ENCODE data around the gene P2RX6.
"Not testable (repeated sequence)": the region's sequence is repeated elsewhere in the genome, so short reads cannot be mapped to it uniquely, and the experiment has no call there.

The P2RX6 gene

DNA sequence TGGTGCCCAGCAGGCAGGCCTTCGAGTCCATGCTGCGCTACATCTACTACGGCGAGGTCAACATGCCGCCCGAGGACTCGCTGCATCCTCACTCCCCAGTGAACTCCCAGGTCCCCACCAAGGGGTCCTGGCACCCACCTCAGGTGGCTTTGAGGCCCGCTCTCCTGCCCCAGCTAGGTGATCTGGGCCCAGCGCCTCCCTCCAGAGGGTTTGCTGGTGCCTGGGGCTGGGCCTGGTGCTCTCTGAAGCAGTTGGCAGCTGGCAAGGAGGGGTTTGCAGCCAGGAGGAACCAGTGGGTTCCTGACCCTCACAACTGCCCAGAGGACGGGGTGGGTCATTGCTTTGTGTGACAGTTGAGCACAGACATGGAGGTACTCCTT lies 18.9 kb upstream of the P2RX6 start:
- ATAC-seq (ENCODE audit: low read depth) (no peak), DNase-seq (ENCODE audit: low spot score in 2 of 2) (no peak)
- Mint-ChIP-seq H3K4me1 (peaks cover under 1% of the 10 kb centered on the region), H3K4me3 (no peak overlapping the region), H3K27me3 (no peaks in the 10 kb centered on the region), H3K36me3 (peaks cover 2% of the 10 kb centered on the region), H3K27ac (no peak overlapping the region), H3K9me3 (no peaks in the 10 kb centered on the region)

DNA sequence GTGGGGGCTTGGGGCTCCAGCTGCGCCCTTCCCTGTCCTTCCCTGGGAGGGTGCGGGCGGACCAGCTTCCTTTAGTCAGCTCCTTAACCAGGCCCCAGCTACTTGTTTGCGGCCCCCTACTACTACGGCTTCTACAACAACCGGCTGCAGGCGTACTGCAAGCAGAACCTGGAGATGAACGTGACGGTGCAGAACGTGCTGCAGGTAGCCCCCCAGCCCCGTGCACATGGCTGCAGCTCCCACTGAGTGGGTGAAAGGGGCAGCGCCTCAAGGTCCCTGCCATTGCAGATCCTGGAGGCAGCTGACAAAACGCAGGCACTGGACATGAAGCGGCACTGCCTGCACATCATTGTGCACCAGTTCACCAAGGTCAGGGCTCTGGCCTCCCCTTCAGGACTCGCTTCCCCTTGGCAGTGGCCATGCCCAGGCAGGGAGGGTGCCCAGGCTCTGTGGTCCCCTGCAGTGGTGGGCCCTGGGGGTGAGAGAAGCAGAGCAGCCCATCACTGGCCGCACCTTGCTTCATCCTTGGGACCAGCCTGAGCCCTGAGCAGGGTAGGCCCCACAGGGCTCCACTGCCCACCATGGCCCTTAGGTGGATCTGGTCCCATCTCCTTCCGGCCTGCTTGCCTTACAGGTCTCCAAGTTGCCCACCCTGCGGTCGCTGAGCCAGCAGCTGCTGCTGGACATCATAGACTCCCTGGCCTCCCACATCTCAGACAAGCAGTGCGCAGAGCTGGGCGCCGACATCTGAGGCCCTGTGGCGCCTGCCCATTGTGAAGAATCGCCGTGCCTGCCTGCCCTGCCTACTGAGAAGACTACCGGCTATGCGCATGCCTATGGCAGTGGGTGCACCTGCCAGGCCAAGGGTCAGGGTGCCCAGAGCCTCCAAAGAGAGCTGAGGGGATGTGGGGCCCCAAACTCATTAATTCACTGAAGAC lies 18.1 kb upstream of the P2RX6 start:
- H3K9me3 Mint-ChIP-seq: no peaks in the 10 kb centered on the region
- peaks cover 4% of the 10 kb centered on the region for H3K36me3 Mint-ChIP-seq
- H3K27ac Mint-ChIP-seq: no peak overlapping the region
- peaks cover 6% of the 10 kb centered on the region for H3K4me1 Mint-ChIP-seq
- no peak overlapping the region for H3K4me3 Mint-ChIP-seq
- ATAC-seq (ENCODE audit: low read depth) (no peak), DNase-seq (ENCODE audit: low spot score in 2 of 2) (no peak)
- H3K27me3 Mint-ChIP-seq: no peaks in the 10 kb centered on the region

DNA sequence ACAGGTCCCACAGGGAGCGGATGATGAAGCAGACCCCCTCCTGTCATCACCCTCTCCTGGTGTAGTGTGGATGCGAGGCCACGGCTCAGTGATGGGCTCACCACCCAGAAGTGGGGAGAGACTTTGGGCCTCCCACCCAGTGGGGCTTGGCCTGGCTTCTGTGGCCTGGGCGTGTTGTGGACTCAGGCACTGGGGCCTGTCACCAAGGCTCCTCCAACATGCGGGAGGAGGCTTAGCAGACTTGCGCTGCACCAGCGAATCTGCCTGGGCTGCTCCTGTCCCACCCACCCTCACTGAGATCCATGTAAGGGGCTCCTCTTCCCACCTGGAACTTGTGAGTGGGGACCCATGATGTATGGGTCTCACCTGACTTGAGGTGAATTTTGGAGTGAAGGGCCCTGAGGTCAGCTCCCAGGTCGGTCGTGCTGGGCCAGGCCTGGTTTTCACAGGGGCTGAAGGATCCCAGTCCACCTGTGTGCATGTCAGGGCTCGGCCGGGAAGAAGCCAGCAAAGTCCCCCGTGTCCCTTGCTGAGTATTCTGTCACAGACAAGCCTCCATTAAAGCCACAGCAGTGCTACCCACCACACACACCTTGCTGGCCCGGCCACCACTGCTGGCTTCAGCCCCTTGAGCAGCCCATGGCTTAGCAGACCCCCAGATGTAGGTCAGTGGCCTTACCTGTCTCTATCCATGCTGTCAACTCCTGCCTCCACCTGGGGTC lies 17.3 kb upstream of the P2RX6 start:
- DNase-seq (ENCODE audit: low spot score in 2 of 2) (no peak), ATAC-seq (ENCODE audit: low read depth) (no peak)
- Mint-ChIP-seq H3K9me3 (no peaks in the 10 kb centered on the region), H3K4me3 (no peak overlapping the region), H3K27ac (no peak overlapping the region), H3K4me1 (peaks cover 7% of the 10 kb centered on the region), H3K27me3 (no peaks in the 10 kb centered on the region), H3K36me3 (peaks cover 2% of the 10 kb centered on the region)

DNA sequence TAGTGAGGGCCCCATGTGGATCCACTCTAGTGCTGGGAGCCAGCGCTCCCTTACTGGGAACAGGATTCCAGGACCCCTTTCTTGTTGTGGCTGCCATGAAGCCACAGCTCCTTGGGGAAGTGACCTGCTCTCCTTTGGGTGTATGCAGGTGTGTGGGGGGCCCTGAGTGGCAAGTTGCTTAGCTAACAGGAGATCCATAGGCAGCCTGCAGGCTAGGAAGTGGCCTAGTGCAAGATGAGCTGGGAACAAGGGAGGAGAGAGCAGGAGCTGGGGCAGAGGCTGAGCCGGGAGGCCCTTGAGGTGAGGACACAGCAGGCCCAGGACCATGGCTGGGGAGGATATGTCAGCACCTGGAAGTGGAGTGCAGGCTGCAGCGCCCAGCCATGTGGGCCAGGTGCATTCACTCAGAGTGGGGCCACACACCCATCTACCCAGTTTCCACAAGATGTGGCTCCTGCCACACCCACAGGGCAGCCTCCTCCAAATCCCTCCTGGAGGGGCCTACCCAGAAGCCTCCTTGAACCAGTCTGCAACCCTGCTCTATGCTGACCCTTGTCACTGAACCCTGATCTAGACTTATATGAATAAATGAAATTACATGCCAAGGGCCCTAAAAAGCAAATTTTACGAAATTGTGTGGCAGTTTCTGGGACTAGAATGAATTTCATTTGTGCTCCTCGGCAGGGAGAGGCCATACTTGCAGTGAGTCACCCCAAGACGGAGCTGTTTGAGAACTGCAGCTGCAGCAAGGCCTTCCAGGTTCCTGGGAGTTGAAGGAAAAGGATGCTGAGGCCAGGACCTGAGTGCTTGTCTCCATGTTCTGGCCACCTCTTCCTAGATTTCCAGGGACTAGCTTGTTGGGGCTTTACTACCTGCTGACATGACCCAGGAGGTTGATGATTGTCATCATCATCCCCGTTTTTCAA lies 16.3 kb upstream of the P2RX6 start:
- no peaks in the 10 kb centered on the region for H3K27me3 Mint-ChIP-seq
- H3K27ac Mint-ChIP-seq: no peak overlapping the region
- peaks cover 13% of the 10 kb centered on the region for H3K4me1 Mint-ChIP-seq
- H3K36me3 Mint-ChIP-seq: peaks cover 2% of the 10 kb centered on the region
- no peak overlapping the region for H3K4me3 Mint-ChIP-seq
- DNase-seq (ENCODE audit: low spot score in 2 of 2): no peak
- ATAC-seq (ENCODE audit: low read depth): no peak
- no peaks in the 10 kb centered on the region for H3K9me3 Mint-ChIP-seq

DNA sequence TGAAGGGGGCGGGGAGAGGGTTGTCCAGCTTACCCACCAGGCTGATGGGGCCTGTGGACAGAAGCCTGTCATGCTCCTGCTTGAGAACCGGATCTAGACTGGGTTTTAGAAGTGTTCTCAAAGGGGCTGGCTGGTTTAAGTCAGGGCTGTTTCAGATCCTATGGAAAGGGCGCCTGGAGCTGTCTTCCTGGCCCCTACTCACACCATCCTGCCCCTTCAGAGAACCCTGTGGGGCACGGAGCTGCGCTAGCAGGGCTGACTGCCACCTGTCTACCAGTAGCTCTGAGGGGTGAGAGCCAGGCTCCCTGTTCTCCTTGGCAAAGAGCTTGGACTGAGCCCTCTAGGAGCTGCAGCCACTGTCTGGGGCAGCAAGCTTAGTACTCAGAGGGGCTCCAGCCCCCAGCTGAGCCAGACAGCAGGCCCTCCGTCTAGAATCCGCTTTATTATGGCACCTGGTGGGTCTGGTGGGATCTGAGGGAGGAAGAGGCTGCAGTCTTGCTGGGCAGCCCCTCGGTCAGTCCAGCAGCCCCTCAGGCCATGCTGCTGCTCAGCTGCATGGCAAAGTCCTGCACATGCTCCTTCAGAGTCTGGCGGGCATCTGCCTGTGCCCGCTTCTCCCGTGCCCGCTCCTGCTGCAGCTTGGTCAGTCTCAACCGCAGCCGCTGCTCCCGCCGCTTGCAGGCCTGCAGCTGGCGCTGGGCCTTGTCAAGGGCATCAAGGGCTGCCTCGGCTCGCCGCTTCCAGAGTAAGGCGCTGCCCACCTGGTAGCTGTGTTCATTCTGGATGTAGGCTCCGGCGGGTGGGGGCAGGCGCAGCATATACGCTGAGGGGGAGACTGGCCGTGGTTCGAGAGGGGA lies 15.4 kb upstream of the P2RX6 start:
- Mint-ChIP-seq H3K27me3 (no peaks in the 10 kb centered on the region), H3K9me3 (no peaks in the 10 kb centered on the region), H3K4me3 (peak overlapping the region; percentile 37), H3K36me3 (peaks cover 2% of the 10 kb centered on the region), H3K27ac (peak overlapping the region; percentile 88), H3K4me1 (peaks cover 13% of the 10 kb centered on the region)
- ATAC-seq (ENCODE audit: low read depth) (no peak), DNase-seq (ENCODE audit: low spot score in 2 of 2) (no peak)

DNA sequence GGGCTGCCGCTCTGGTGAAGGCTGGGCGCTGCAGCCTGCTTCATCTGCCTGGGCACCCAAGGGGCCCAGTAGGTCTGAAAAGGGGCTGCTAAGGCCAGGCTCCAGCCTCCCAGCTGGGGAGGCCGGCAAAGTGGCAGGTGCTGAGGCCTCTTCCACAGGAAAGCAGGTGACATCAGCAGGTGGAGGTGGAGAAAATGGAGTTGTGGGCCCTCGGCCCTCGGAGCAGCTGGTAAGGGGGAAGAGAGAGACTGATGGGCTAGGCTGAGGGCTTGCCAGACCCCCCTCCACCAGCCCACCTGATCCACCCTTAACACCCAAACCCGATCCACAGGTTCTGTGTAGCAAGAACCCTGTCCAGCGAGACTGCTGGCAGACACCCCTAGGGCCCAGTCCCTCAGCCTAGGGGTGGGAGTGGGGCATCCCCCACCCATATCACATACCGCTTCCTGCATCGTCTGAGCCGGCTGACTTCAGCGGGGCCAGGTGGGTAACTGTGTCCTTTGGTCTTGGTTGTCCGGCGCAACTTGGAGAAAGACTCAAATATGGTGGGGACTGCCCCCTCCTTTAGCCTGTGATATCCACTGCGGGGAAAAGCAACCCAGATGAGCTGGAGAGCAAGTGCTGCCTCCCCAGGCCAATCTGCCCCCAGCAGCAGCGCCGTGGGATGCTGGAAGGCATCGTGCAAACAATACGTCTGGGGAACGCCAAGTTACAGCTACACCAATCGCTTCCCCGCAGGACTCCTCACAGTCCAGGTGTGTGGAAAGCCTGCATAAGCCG lies 14.6 kb upstream of the P2RX6 start:
- Mint-ChIP-seq H3K27ac (peak overlapping the region; percentile 98), H3K36me3 (peaks cover 2% of the 10 kb centered on the region), H3K4me3 (peak overlapping the region; percentile 86), H3K4me1 (peaks cover 13% of the 10 kb centered on the region), H3K27me3 (no peaks in the 10 kb centered on the region), H3K9me3 (no peaks in the 10 kb centered on the region)
- ATAC-seq (ENCODE audit: low read depth): no peak
- DNase-seq (ENCODE audit: low spot score in 2 of 2): no peak

DNA sequence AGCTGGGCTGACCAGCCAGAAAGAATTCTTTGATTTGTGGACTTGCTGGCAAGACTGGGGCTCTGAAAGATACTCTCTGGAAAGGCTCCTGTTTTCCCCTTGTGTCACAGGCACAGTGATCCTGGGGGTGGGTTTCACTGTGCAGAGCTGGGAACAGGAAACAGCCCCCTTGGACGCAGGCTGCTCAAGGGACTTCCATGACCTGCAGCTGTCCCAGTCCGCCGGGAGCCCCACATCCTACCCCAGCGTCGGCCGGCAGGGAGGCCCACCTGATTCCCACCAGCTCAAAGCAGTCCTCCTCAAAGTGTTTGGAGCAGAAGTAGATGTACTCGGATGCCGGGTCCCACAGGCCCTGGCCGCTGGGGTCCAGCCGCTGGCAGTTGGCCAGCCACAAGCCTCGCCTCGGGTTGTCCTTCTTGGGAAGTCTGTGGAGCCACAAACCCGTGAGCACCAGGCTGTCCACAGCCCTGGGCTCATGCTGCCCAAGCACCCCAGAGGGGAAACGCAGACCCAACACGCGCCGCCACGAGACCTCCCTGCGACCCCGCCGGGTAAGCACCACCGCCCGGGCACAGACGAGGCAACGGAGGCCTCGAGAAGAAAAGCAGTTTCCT lies 13.9 kb upstream of the P2RX6 start:
- H3K4me3 Mint-ChIP-seq: peak overlapping the region; percentile 86
- no peaks in the 10 kb centered on the region for H3K9me3 Mint-ChIP-seq
- no peak for DNase-seq (ENCODE audit: low spot score in 2 of 2)
- peaks cover 13% of the 10 kb centered on the region for H3K4me1 Mint-ChIP-seq
- H3K27me3 Mint-ChIP-seq: no peaks in the 10 kb centered on the region
- peaks cover 2% of the 10 kb centered on the region for H3K36me3 Mint-ChIP-seq
- ATAC-seq (ENCODE audit: low read depth): no peak
- peak overlapping the region; percentile 98 for H3K27ac Mint-ChIP-seq

DNA sequence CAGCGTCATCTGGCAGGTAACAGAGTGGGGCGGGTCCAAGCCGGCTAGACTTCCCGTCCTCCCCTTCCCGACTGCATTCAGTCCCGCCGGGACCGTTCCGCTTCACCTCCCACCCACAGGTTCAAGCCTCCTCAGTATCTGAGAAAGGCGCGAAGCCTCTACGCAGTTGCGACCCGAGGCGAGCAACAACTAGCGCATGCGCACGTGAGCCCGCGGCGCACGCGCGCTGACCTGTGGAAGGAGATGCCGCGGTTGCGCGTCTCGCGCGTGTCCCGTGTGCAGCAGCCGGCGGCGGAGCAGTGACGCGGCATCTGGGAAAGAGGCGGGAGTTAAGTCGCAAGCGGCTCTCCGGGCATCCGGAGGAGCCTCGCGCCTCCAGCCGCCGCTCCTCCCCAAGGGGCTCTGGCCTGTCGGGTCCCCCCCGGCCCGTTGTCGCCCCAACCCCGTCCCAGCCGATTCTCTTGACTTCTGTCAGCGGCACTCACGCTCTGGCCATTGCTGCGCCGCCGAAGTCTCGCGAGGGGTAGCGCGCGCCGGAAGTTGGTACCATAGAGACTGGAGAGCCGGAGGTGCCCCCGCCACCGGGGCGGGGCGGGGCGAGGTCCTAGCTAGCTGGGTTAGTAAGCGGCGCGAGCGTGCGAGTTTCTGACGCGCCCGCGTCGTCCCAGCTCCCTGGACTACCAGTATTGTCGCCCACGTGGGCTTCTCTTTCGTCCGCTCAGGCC lies 13.2 kb upstream of the P2RX6 start, which contains the start of gene THAP7:
Gene THAP7 (minus strand): TSS at position 518 of the 725 bp plus-strand sequence. CDS start 207 bp downstream, at position 311.
- Mint-ChIP-seq H3K9me3 (no peaks in the 10 kb centered on the region), H3K4me3 (peak within 1 kb of the TSS; percentile 86), H3K27ac (peak within 1 kb of the TSS; percentile 98), H3K27me3 (no peaks in the 10 kb centered on the region), H3K36me3 (peaks cover 2% of the 10 kb centered on the region), H3K4me1 (peaks cover 13% of the 10 kb centered on the region)
- peak; percentile 89 for ATAC-seq (ENCODE audit: low read depth)
- peak; percentile 95 to 96 for DNase-seq (ENCODE audit: low spot score in 2 of 2)

DNA sequence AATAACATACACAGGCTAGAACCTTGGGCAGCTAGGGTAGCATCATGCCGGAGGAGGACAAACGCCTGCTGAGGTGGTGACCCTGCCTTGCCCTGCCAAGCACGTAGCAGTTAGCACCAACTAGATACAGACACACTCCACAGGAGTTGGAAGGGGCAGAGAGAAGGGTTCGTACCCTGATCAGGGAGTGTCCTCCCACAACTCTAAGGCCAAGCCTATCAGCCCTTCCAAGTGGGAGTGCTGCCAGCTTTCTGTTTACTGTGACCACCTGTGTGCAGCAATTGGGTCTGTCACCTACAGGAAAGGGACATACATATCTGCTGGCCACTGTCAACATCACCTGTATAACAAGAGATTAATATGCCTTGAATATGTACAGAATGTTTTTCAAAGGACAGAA lies 11.2 kb upstream of the P2RX6 start:
- DNase-seq (ENCODE audit: low spot score in 2 of 2) (no peak), ATAC-seq (ENCODE audit: low read depth) (no peak)
- Mint-ChIP-seq H3K9me3 (no peaks in the 10 kb centered on the region), H3K27ac (no peak overlapping the region), H3K4me3 (no peak overlapping the region), H3K4me1 (peaks cover 13% of the 10 kb centered on the region), H3K27me3 (no peaks in the 10 kb centered on the region), H3K36me3 (peaks cover 2% of the 10 kb centered on the region)

DNA sequence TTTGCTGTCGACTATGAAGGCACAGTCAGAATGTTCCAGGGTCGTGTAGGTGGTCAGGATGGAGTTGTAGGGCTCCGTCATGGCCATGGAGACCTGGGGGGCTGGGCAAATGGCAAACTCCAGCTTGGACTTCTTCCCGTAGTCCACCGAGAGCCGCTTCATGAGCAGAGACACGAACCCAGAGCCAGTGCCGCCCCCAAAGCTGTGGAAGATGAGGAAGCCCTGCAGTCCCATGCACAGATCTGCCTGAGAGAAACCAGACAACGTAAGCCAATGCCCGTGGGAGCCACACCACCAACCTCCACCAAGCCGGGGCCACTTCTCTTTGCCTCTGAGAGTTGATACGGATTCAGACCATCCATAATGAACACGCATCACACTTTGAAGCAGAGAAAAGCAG lies 5.8 kb upstream of the P2RX6 start:
- H3K4me1 Mint-ChIP-seq; DNase-seq (ENCODE audit: low spot score in 2 of 2); H3K36me3 Mint-ChIP-seq; H3K4me3 Mint-ChIP-seq; ATAC-seq (ENCODE audit: low read depth); H3K27me3 Mint-ChIP-seq; H3K9me3 Mint-ChIP-seq: not testable (repeated sequence)
- peak overlapping the region; percentile 23 for H3K27ac Mint-ChIP-seq

DNA sequence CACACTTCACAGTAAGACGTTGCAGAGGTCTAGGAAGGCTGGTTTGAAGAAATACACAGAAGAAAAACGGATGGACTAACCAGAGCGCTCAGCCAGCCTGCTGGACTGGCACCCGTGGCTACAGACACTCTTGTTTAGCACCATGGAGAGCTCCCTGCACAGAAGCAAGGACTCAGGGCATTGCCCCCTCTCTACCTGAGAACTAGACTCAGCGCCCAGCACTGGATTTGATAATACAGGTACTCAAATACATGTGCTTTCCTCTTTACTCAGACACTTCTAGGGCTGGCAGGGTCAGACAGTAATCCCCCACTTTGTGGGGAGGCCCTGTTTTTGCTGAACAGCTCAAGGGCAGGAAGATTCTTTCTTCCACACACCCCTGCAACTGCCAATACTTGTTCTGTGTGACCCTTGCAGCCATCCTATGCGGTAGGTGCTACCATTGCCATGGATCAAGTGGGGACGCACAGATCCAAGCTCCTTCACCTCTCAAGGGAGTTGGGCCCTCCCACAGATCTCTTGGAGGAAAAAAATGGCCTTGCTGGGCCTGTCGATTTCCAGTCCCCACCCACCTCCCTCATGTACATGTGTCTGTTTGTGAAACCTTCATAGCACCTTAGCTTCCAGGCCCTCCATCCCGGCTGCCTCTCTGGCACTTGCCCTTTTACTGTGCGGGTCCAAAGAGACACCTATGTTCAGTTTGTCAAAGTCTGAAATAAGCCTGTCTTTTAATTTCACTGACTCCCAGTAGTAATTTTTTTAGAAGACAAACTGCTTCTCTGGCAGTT lies 5.1 kb upstream of the P2RX6 start:
- DNase-seq (ENCODE audit: low spot score in 2 of 2) (no peak), ATAC-seq (ENCODE audit: low read depth) (no peak)
- Mint-ChIP-seq H3K9me3 (no peaks in the 10 kb centered on the region), H3K27me3 (no peaks in the 10 kb centered on the region), H3K27ac (peak overlapping the region; percentile 23), H3K4me3 (no peak overlapping the region), H3K36me3 (no peaks in the 10 kb centered on the region), H3K4me1 (peaks cover 9% of the 10 kb centered on the region)

All from memory B cell (primary cell).